COLO829 (cell line): ENCODE measurements around the gene SIRT1.
"Not testable (repeated sequence)": the region's sequence is repeated elsewhere in the genome, so short reads cannot be mapped to it uniquely, and the experiment has no call there.

Experiments used
- DNase-seq: peaks from one replicate; pipeline ENCODE4 v3.0.0; 2012; ENCODE audit warnings: low spot score

The SIRT1 gene

DNA sequence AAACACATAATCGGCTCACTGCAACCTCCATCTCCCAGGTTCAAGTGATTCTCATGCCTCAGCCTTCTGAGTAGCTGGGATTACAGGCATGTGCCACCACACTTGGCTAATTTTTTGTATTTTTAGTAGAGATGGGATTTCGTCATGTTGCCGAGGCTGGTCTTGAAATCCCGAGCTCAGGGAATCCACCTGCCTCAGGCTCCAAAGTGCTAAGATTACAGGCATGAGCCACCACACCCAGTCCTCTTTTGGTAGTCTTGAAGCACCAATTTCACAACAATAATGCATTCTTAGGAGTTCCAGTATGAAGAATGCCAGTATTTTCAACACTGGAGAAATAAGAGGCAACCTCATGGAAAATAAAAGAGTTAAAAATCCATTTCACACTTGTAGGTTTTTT is 81.6 kb downstream of the SIRT1 start:
- not testable (repeated sequence) for DNase-seq
